GM08714 (cell line): ENCODE results near the gene HDAC4.
"Not testable (repeated sequence)": the region's sequence is repeated elsewhere in the genome, so short reads cannot be mapped to it uniquely, and the experiment has no call there.

Experiments
- H3K4me3 ChIP-seq: fragments of 200-500 bp; sonication (Bioruptor generic); 2 replicates; pipeline ENCODE4 v1.5.1; 2014; ENCODE audit warnings: mild to moderate bottlenecking, low read length, inconsistent platforms
- ZNF274 ChIP-seq: IDR thresholded peaks from 2 replicates; pipeline ENCODE4 v1.6.1; 2012; ENCODE audit warnings: mild to moderate bottlenecking, low read depth, low read length

HDAC4 gene

DNA sequence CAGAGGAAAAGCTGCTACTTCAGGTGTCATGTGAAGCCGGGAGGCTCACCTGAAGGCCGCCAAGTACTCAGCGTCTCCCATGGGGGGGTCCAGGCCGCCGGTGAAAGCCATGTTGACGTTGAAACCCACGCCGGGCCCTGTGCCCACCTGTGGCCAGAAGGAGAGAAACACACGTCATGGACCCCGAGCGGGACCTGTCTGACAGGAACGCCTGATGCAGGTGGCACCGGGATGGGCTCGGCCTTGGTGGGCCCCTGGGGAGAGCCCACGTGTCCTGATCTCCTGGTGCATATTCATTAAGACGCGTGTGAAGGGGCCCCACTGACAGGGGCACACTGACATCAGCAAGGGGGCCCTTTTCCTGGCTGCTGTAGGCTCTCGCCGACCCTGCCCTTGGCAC is 319.8 kb downstream of the HDAC4 start:
- no peak for TF ChIP-seq ZNF274
- no peak overlapping the region for H3K4me3 ChIP-seq

DNA sequence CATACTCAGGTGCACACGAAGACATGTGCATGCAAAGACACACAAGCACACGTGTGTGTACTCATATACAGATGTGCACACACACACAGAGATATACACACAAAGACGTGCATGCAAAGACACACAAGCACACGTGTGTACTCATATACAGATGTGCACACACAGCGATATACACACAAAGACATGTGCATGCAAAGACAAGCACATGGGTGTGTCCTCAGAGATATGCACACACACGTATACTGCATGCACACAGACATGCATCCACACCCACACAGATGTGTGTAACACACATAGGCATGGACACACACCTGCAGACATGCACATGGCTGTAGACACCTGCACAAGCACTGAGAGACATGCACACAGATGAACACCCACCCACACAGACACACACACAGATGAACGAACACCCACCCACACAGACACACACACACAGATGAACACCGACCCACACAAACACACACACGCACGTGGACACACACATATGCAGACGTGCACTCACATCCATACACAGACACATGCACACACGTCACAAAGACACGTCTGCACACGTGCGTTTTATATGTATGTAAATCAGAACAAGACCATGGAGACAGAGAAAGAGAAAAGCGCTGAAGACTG is 321.0 kb downstream of the HDAC4 start:
- TF ChIP-seq ZNF274: no peak
- no peak overlapping the region for H3K4me3 ChIP-seq

DNA sequence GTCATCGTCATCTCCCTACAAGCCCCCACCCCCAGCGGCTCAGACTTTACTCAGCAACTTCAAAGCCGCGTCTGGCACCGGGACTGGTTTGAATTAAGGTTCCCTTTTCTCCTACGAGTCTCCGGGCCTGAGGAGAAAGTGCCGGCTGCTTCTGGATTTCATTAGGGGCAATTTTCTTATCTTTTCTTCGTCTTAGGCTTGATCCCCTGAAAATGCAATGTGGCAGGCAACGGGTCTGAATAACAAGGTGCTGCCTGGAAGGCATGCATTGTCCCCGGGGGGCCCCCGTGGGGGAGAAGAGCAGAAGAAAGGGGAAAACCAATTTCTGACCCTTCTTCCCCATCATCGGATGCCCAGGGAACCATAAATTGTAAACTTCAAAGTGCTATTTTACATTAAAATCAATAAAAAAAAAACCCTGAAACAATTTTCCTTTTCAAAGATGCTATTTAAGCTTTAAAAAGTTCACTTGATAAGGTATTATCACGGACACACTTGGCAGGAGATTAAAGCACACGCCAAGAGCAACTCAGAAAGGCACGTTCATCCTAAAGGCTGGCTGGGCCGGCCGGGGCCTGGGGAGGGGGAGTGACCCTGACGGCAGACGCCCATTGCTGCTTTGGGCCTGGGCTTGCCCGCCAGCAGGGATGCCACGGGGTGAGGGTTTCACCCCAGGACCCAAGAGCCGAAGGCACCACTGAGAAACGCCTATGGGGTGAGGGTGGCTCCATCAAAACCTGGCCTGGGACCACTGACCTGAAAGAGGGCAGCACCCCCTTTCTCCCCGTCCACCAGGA is 322.5 kb downstream of the HDAC4 start:
- no peak overlapping the region for H3K4me3 ChIP-seq
- TF ChIP-seq ZNF274: no peak

GRCh38 chr2:239077260-239077659 is 323.6 kb downstream of the HDAC4 start:
- H3K4me3 ChIP-seq: no peak overlapping the region
- TF ChIP-seq ZNF274: no peak

DNA sequence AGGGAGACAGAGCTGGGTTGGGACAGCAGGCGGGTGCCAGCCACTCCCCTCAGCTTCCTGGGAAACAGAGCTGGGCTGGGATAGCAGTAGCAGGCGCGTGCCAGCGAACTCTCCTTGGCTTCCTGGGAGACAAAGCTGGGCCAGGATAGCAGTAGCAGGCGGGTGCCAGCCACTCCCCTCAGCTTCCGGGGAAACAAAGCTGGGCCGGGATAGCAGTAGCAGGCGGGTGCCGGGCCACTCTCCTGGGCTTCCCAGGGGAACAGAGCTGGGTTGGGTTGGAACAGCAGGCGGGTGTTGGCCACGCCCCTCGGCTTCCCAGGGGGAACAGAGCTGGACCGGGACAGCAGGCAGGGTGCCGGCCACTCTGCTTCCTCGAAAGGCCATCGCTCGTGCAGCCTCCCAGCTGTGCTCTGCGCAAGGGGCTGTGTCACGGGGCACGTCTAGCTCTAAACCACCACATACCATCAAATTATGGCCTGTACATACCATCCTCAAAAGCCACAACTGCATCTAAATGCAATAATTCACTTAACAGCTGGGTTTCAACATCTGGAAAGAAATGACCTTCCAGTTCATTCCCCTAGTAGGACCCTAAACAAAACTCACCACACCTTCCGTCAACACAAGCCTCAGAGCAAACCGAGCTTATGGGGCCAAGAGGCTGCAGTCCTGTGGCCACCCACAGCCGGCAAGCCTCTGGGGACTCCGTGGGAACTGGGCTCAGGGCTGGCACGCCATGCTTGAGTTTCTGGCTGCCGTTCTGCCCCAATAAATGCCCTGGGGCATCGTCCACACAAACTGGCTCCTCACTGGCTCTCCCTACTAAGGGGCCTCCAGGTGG is 324.7 kb downstream of the HDAC4 start:
- TF ChIP-seq ZNF274: no peak
- H3K4me3 ChIP-seq: no peak overlapping the region

GRCh38 chr2:239073745-239074530 is 326.9 kb downstream of the HDAC4 start:
- no peak for TF ChIP-seq ZNF274
- H3K4me3 ChIP-seq: no peak overlapping the region

GRCh38 chr2:239073270-239073669 is 327.6 kb downstream of the HDAC4 start:
- TF ChIP-seq ZNF274: no peak
- H3K4me3 ChIP-seq: no peak overlapping the region

DNA sequence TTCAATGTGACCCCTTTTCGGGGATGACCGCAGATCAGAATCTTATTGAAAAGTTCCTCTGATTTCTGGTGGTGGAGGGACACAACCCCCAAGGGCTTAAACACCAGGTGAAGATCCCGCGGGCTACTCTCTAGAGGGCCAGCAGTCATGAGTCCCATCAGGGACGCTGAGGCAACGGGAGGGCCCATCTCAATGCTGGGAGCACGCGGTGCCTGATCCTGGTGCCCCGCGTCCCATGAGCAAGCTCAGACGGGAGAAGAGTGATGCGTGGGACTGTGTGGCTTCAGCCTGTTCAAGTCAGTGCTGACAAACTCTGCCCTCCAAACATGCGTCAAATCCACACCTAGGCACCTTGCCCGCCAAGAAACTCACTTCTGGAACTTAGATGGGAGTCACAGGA is 328.0 kb downstream of the HDAC4 start:
- no peak overlapping the region for H3K4me3 ChIP-seq
- no peak for TF ChIP-seq ZNF274

- TF ChIP-seq ZNF274: no peak
- H3K4me3 ChIP-seq: no peak overlapping the region
Observed at GRCh38 chr2:239070466-239070865, 330.4 kb downstream of the HDAC4 start.

DNA sequence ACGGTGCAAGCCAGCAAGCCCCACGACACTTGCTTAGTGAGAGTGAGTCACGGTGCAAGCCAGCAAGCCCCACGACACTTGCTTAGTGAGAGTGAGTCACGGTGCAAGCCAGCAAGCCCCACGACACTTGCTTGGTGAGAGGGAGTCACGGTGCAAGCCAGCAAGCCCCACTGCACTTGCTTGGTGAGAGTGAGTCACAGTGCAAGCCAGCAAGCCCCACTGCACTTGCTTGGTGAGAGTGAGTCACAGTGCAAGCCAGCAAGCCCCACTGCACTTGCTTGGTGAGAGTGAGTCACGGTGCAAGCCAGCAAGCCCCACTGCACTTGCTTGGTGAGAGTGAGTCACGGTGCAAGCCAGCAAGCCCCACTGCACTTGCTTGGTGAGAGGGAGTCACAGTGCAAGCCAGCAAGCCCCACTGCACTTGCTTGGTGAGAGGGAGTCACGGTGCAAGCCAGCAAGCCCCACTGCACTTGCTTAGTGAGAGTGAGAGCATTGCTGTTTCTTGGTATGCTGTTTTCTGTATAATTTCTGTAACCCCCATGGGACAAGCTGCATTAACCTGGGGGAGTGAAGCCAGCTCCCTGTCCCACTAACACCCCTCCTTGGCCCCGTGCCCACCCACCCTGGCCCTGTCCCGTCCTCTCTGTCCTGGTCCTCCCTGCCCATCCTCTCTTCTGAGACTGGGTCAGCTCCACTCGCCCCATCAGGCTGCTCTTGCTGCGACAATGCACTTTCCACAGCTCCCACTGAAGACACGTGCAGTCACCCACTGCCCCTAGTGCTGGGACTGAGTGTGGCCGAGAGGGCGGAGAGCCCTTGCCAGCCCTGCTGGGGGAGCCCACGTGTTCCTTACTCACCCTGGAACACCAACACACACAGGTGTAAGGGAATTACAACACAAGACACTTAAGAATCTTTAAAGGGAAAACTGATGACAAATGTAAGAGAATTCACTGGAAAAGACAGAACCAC is 331.2 kb downstream of the HDAC4 start:
- H3K4me3 ChIP-seq: not testable (repeated sequence)

DNA sequence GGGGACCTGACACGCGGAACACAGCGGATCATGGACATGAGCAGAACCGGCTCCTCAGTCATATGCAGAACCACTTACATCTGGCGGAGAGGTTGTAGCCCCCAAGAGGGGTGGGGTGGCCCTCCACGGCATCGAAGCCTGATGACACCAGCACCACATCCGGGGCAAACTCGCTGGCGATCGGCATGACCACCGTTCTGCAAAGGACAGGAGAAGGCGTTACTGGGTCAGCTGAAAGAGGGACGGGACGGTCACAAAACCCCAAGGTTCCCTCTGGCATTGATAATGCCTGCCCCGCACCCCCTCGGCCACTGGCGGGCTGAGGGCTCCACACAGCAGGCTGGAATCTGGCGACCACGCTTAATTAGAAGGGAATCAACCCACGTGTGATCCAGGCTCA is 332.4 kb downstream of the HDAC4 start:
- H3K4me3 ChIP-seq: no peak overlapping the region
- no peak for TF ChIP-seq ZNF274

DNA sequence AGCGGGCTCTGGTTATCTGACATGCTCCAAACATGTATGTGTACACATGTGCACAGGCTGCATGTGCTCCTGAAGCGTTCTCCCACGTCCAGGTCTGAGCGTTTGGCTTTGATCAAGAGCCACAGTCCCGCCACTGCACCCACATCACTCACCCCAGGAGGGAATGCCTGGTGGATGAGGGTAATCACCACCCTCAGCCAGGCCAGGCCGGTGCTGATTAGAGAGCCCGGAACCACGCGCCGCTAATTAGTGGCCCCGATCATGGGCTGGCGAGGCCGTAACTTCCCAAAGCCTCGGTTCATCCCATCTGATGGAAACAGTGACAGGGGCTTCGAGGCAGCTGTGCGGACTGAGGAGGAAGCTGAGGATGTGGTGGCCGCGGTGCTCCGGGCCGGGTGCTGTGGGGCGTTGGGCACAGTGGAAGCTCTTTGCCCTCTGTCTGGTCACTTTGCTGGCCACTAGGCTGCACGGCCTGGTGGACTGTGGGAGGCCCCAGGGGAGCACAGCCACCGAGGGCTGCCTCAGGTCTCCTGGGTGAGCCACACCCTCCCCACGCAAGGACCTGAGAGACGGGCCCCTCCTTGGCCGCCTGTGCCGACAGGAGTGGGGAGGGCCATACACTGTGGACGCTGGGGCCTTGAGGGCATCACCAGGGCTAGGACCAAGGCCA is 333.5 kb downstream of the HDAC4 start:
- no peak overlapping the region for H3K4me3 ChIP-seq
- TF ChIP-seq ZNF274: no peak

DNA sequence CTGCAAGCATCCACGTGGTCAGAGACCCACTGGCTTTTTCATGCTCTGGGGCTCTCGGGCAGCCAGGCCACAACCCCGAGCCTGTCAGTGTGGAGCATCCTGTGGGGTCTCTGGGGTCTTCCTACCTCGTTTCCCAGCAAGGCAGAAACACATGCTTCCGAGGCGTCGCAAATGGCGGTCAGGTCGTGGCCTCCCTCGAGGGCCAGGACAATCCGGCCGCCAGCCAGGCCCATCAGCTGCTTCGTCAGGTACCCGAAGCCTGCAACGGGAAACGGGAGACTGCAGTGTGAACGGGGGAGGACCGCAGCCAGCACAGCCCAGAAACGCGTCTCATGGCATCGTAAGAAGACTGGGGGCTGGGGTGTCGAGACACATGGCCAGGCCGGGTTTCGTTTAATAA is 334.2 kb downstream of the HDAC4 start:
- H3K4me3 ChIP-seq: no peak overlapping the region
- no peak for TF ChIP-seq ZNF274
